IMR-90 (cell line): ENCODE data around the gene NAGS. TPM values are rescaled to one million over a fixed set of nuclear protein-coding genes. Genes with fewer than 3 reads are reported as not detected.

Experiments
- ATAC-seq: fragments of 200-7000 bp; cut with Tn5 transposase; 2 replicates; pipeline ENCODE4 v1.9.1; 2020; ENCODE audit warnings: low read depth, mild to moderate bottlenecking, moderate library complexity
- BruUV-seq: library from RNA; stranded (reverse); fragments of 400-500 nt; replicated peaks from 2 replicates; lab custom pipeline; 2021; lab: Mats Ljungman, UMichigan
- CTCF ChIA-PET: fragments of 300-600 bp; formaldehyde crosslinking; extraction: SDS; loops from one replicate; lab custom pipeline; 2021; ENCODE audit warnings: antibody characterized with exemption; lab: Yijun Ruan, JAX
- POLR2A ChIA-PET: fragments of 300-600 bp; sonication (Branson Sonifier 250); formaldehyde crosslinking; loops from one replicate; lab custom pipeline; 2022; ENCODE audit warnings: antibody characterized with exemption; ENCODE audit not compliant: unreplicated experiment; lab: Charles Lee
- DNase-seq: peaks from one replicate; pipeline ENCODE4 v3.0.0; 2013
- H2AFZ ChIP-seq: replicated peaks from 2 replicates; pipeline ENCODE3; 2013; ENCODE audit warnings: low read length, mild to moderate bottlenecking; ENCODE audit not compliant: poor library complexity
- H2AK5ac ChIP-seq: 2 replicates; pipeline ENCODE4 v1.6.1; 2013; ENCODE audit warnings: low read depth, low read length, inconsistent platforms
- H2AK9ac ChIP-seq: replicated peaks from 2 replicates; pipeline ENCODE3; 2013; ENCODE audit warnings: mild to moderate bottlenecking, low read depth, low read length, moderate library complexity; ENCODE audit not compliant: poor library complexity
- H2BK120ac ChIP-seq: 2 replicates; pipeline ENCODE4 v1.6.1; 2013; ENCODE audit warnings: low read depth, low read length, inconsistent platforms
- H2BK15ac ChIP-seq: 3 replicates; pipeline ENCODE4 v1.6.1; 2013; ENCODE audit warnings: low read depth, low read length, inconsistent platforms
- H2BK20ac ChIP-seq: 2 replicates; pipeline ENCODE4 v1.6.1; 2013; ENCODE audit warnings: low read depth, mild to moderate bottlenecking, inconsistent platforms, low read length, moderate library complexity
- H2BK5ac ChIP-seq: 2 replicates; pipeline ENCODE4 v1.6.1; 2013; ENCODE audit warnings: mild to moderate bottlenecking, low read depth, low read length, inconsistent platforms; ENCODE audit not compliant: poor library complexity, severe bottlenecking
- H3K14ac ChIP-seq: replicated peaks from 2 replicates; pipeline ENCODE4 v1.6.1; 2013; ENCODE audit warnings: low read depth, low read length, inconsistent platforms
- H3K18ac ChIP-seq: 2 replicates; pipeline ENCODE4 v1.6.1; 2013; ENCODE audit warnings: low read depth, low read length, control low read depth
- H3K23ac ChIP-seq: 2 replicates; pipeline ENCODE4 v1.6.1; 2013; ENCODE audit warnings: low read depth, low read length, inconsistent platforms
- H3K27ac ChIP-seq: 2 replicates; pipeline ENCODE4 v1.5.1; 2013; ENCODE audit warnings: mild to moderate bottlenecking, control low read depth, low read length; ENCODE audit not compliant: insufficient read depth
- H3K27me3 ChIP-seq: 2 replicates; pipeline ENCODE4 v1.6.1; 2013; ENCODE audit warnings: low read length; ENCODE audit not compliant: control insufficient read depth, insufficient read depth
- H3K36me3 ChIP-seq: 2 replicates; pipeline ENCODE4 v1.6.1; 2013; ENCODE audit warnings: low read length, mixed read lengths; ENCODE audit not compliant: control insufficient read depth, insufficient read depth
- H3K4ac ChIP-seq: 2 replicates; pipeline ENCODE4 v1.6.1; 2013; ENCODE audit warnings: low read depth, low read length, inconsistent platforms
- H3K4me1 ChIP-seq: 2 replicates; pipeline ENCODE4 v1.6.1; 2013; ENCODE audit warnings: low read length, mixed read lengths; ENCODE audit not compliant: control insufficient read depth, insufficient read depth
- H3K4me2 ChIP-seq: 2 replicates; pipeline ENCODE4 v1.6.1; 2013; ENCODE audit warnings: low read depth, mild to moderate bottlenecking, control low read depth, low read length, moderate library complexity
- H3K4me3 ChIP-seq: 2 replicates; pipeline ENCODE4 v1.5.1; 2013; ENCODE audit warnings: low read depth, mild to moderate bottlenecking, control low read depth, low read length, moderate library complexity; ENCODE audit not compliant: insufficient read depth
- H3K56ac ChIP-seq: 2 replicates; pipeline ENCODE4 v1.6.1; 2013; ENCODE audit warnings: low read length, inconsistent platforms; ENCODE audit not compliant: insufficient read depth; ENCODE audit errors: extremely low read depth
- H3K79me1 ChIP-seq, 2 experiments: 2 replicates each; pipeline ENCODE4 v1.6.1; 2013; ENCODE audit warnings: low read length in 2 of 2, inconsistent platforms in 1 of 2, low read depth in 1 of 2
- H3K9ac ChIP-seq: 2 replicates; pipeline ENCODE4 v1.6.1; 2013; ENCODE audit warnings: low read depth, low read length, control low read depth
- H3K9me1 ChIP-seq: 2 replicates; pipeline ENCODE4 v1.6.1; 2013; ENCODE audit warnings: low read length, inconsistent platforms; ENCODE audit not compliant: insufficient read depth
- H3K9me3 ChIP-seq: 2 replicates; pipeline ENCODE4 v1.6.1; 2013; ENCODE audit warnings: low read length; ENCODE audit not compliant: control insufficient read depth, insufficient read depth
- H4K20me1 ChIP-seq: 2 replicates; pipeline ENCODE4 v1.6.1; 2013; ENCODE audit warnings: low read length, inconsistent platforms; ENCODE audit not compliant: insufficient read depth
- H4K5ac ChIP-seq: 2 replicates; pipeline ENCODE4 v1.6.1; 2013; ENCODE audit warnings: mild to moderate bottlenecking, low read depth, low read length, control low read depth
- H4K8ac ChIP-seq, 2 experiments: 2 replicates each; pipeline ENCODE4 v1.6.1; 2013; ENCODE audit warnings: low read depth in 2 of 2, low read length in 2 of 2, control low read depth in 1 of 2, inconsistent platforms in 1 of 2
- H4K91ac ChIP-seq: 2 replicates; pipeline ENCODE4 v1.6.1; 2013; ENCODE audit warnings: low read depth, low read length, inconsistent platforms; ENCODE audit not compliant: insufficient read depth
- MAFK ChIP-seq: IDR thresholded peaks from 2 replicates; pipeline ENCODE4 v1.6.1; 2012; ENCODE audit warnings: low read depth, low read length, improper control_type of control experiment
- MXI1 ChIP-seq: IDR thresholded peaks from 2 replicates; pipeline ENCODE4 v1.6.1; 2012; ENCODE audit warnings: low read depth, mild to moderate bottlenecking, low read length, moderate library complexity, borderline replicate concordance
- POLR2A ChIP-seq: IDR thresholded peaks from 2 replicates; pipeline ENCODE4 v1.6.1; 2012; ENCODE audit warnings: mild to moderate bottlenecking, low read depth, low read length
- RAD21 ChIP-seq: IDR thresholded peaks from 2 replicates; pipeline ENCODE4 v1.6.1; 2012; ENCODE audit warnings: low read length, improper control_type of control experiment
- RFX5 ChIP-seq: IDR thresholded peaks from 2 replicates; pipeline ENCODE4 v1.8.0; 2012; ENCODE audit warnings: low read depth, mild to moderate bottlenecking, low read length, moderate library complexity
- SMC3 ChIP-seq: fragments of 150-350 bp; IDR thresholded peaks from 2 replicates; pipeline ENCODE4 v1.6.1; 2016; ENCODE audit warnings: low read depth, mild to moderate bottlenecking, antibody characterized with exemption, low read length, moderate library complexity
- USF2 ChIP-seq: fragments of 150-350 bp; IDR thresholded peaks from 2 replicates; pipeline ENCODE4 v1.6.1; 2017; ENCODE audit warnings: mild to moderate bottlenecking, antibody characterized with exemption, low read length, low read depth
- WGBS, 2 experiments: methylation state at CpG; one replicate each; pipeline versions ENCODE4 v1.1.5 to v1.1.7; 2013; ENCODE audit warnings: missing lambda C conversion rate in 2 of 2; ENCODE audit not compliant: insufficient read length in 1 of 2; ENCODE audit errors: extremely low coverage in 2 of 2; 5-methylcytosine and 5-hydroxymethylcytosine counted together
- dilution Hi-C: fragments of 300-500 bp; cut with HindIII; formaldehyde crosslinking; loops from one replicate; pipeline ENCODE4 v1.14.3; 2018; ENCODE audit warnings: low sequenced_read_pairs; ENCODE audit not compliant: unreplicated experiment
- in situ Hi-C: fragments of 300-500 bp; cut with MboI; formaldehyde crosslinking; loops from 3 replicates; pipeline ENCODE4 v1.14.3; 2019; ENCODE audit warnings: low sequenced_read_pairs, inconsistent platforms, mixed read lengths
- intact Hi-C: fragments of 100-400 bp; cut with micrococcal nuclease; formaldehyde crosslinking; loops from 2 replicates; pipeline ENCODE4 v1.10.0; 2022
- polyA plus RNA-seq, 3 experiments: library from polyadenylated mRNA; depleted of rRNA; stranded (reverse); fragments of >200 nt; gene quantifications; 2 replicates each; pipeline ENCODE4 v1.2.3, GENCODE V29; 2012; ENCODE audit warnings: low replicate concordance in 1 of 3
- total RNA-seq: library from RNA; depleted of rRNA; stranded (reverse); fragments of >200 nt; gene quantifications from 2 replicates; pipeline ENCODE4 v1.2.3, GENCODE V29; 2012
- TF ChIP-seq, protein P1 (sequence below): conservative IDR thresholded peaks from 2 replicates; pipeline ENCODE4 v1.5.1; 2012; ENCODE audit warnings: mild to moderate bottlenecking, low read depth, low read length, improper control_type of control experiment

Gene NAGS
- total and polyA plus RNA-seq, 2 of the 4 experiments (the other 2 are of a cell fraction): 0.54 to 0.99 TPM

GRCh38 chr17:44012391-44012790 is 8.0 kb downstream of the NAGS start (continued):
- TF ChIP-seq, protein P1, sequence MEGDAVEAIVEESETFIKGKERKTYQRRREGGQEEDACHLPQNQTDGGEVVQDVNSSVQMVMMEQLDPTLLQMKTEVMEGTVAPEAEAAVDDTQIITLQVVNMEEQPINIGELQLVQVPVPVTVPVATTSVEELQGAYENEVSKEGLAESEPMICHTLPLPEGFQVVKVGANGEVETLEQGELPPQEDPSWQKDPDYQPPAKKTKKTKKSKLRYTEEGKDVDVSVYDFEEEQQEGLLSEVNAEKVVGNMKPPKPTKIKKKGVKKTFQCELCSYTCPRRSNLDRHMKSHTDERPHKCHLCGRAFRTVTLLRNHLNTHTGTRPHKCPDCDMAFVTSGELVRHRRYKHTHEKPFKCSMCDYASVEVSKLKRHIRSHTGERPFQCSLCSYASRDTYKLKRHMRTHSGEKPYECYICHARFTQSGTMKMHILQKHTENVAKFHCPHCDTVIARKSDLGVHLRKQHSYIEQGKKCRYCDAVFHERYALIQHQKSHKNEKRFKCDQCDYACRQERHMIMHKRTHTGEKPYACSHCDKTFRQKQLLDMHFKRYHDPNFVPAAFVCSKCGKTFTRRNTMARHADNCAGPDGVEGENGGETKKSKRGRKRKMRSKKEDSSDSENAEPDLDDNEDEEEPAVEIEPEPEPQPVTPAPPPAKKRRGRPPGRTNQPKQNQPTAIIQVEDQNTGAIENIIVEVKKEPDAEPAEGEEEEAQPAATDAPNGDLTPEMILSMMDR: no peak
- TF ChIP-seq MXI1 (no peak), RFX5 (no peak), RAD21 (no peak)

DNA sequence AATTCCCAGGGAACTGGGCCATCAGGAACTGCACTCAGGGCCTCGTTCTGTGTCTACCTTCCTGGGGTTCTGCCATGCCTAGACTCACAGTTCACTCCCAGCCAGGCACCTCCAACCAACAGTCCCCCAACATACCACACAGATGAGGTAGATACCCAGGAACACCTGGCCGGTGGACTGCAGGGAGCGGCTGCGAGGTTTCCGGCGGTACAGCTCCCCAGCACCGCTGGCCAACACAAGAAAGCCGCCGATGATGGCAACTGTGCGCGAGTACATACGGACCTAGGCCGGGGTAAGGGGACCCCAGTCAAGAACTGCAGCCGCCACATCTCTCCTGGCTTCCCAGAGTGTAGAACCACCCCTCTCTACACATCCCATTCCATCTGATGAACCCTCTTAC is 8.5 kb downstream of the NAGS start:
- in situ Hi-C loops: no loop called here
- WGBS, 2 experiments: 89% methylated on average over 5 of the region's 14 CpGs; no CpG with 5 or more reads in 1 of the 2 experiments

More for the DNA sequence above, 8.5 kb downstream of the NAGS start:
- Histone ChIP-seq H3K56ac (no peak overlapping the region), H2BK120ac (no peak overlapping the region), H3K9me3 (no peaks in the 10 kb centered on the region), H3K9ac (no peak overlapping the region), H2BK5ac (no peak overlapping the region), H4K8ac (no peak overlapping the region), H2BK15ac (no peak overlapping the region), H2AK9ac (no peak overlapping the region), H2BK20ac (no peak overlapping the region), H4K5ac (no peak overlapping the region), H3K4ac (no peak overlapping the region), H4K20me1 (no peaks in the 10 kb centered on the region), H2AFZ (no peak overlapping the region), H4K91ac (no peak overlapping the region), H3K27me3 (no peaks in the 10 kb centered on the region), H3K79me1 (peaks cover 9 to 60% of the 10 kb centered on the region in 2 experiments), H3K14ac (no peak overlapping the region), H2AK5ac (no peak overlapping the region), H3K4me1 (peaks cover 19% of the 10 kb centered on the region; the same call in 1 of the 2 replicates), H3K4me2 (no peak overlapping the region), H3K27ac (no peak overlapping the region), H3K36me3 (no peaks in the 10 kb centered on the region; the same call in 1 of the 2 replicates), H3K9me1 (peaks cover 16% of the 10 kb centered on the region), H3K18ac (no peak overlapping the region), H3K4me3 (no peak overlapping the region), H3K23ac (no peak overlapping the region)
- ATAC-seq (no peak), DNase-seq (no peak)
- dilution Hi-C loops (no loop called here), intact Hi-C loops (no loop called here)
- ChIA-PET POLR2A (no interaction called here), CTCF (no interaction called here)
- no TSS peak for BruUV-seq
- no peak for TF ChIP-seq RAD21
- TF ChIP-seq RFX5: no peak
- TF ChIP-seq USF2: no peak
- no peak for TF ChIP-seq SMC3
- TF ChIP-seq MAFK: no peak
- TF ChIP-seq, protein P1: no peak
- no peak for TF ChIP-seq POLR2A
